GM18907 (cell line): ENCODE data around the gene PHLDB3.
"Not testable (repeated sequence)": the region's sequence is repeated elsewhere in the genome, so short reads cannot be mapped to it uniquely, and the experiment has no call there.

ENCODE experiments used
- ATAC-seq: cut with Tn5 transposase; IDR thresholded peaks from one replicate; pipeline ENCODE4 v1.9.1; 2021; ENCODE audit warnings: mild to moderate bottlenecking, moderate library complexity; ENCODE audit not compliant: unreplicated experiment

PHLDB3 gene

GRCh38 chr19:43504426-43505185 is at the start of gene PHLDB3:
TSS of gene PHLDB3 (minus strand) at chr19:43504746. CDS start at chr19:43504118, 628 bp downstream.
- ATAC-seq = peak; percentile 21

- ATAC-seq = no peak
These were observed 49.1 kb upstream of the PHLDB3 start for GRCh38 chr19:43553656-43554055.

- no peak for ATAC-seq
These were observed 48.1 kb upstream of the PHLDB3 start for GRCh38 chr19:43552616-43553015.

GRCh38 chr19:43552198-43552450 is 47.6 kb upstream of the PHLDB3 start:
- no peak for ATAC-seq

- no peak for ATAC-seq
These were observed 47.1 kb upstream of the PHLDB3 start for GRCh38 chr19:43551399-43552197.

- no peak for ATAC-seq
These were observed 44.2 kb upstream of the PHLDB3 start for GRCh38 chr19:43548706-43549105.

GRCh38 chr19:43547926-43548325 is 43.4 kb upstream of the PHLDB3 start:
- ATAC-seq = not testable (repeated sequence)

- ATAC-seq = no peak
These were observed 42.0 kb upstream of the PHLDB3 start for GRCh38 chr19:43546581-43546980.

GRCh38 chr19:43545981-43546380 is 41.4 kb upstream of the PHLDB3 start:
- no peak for ATAC-seq

GRCh38 chr19:43545276-43545675 is 40.7 kb upstream of the PHLDB3 start:
- no peak for ATAC-seq

GRCh38 chr19:43544077-43544476 is 39.5 kb upstream of the PHLDB3 start:
- ATAC-seq = no peak

GRCh38 chr19:43541920-43542650 is 37.5 kb upstream of the PHLDB3 start:
- ATAC-seq = no peak

GRCh38 chr19:43540381-43540780 is 35.8 kb upstream of the PHLDB3 start:
- ATAC-seq = no peak

GRCh38 chr19:43538922-43539321 is 34.4 kb upstream of the PHLDB3 start:
- ATAC-seq = no peak

GRCh38 chr19:43534816-43535761 is 30.5 kb upstream of the PHLDB3 start:
- ATAC-seq = no peak

GRCh38 chr19:43534305-43534815 is 29.8 kb upstream of the PHLDB3 start:
- ATAC-seq = no peak

- peak; percentile 58 for ATAC-seq
These were observed 29.2 kb upstream of the PHLDB3 start for GRCh38 chr19:43533546-43534304.

- peak; percentile 54 for ATAC-seq
These were observed 28.5 kb upstream of the PHLDB3 start, which contains the start of gene ZNF575 for GRCh38 chr19:43532962-43533545. TSS of gene ZNF575 (plus strand) at chr19:43533188. CDS start at chr19:43534423, 1,235 bp downstream.

GRCh38 chr19:43532571-43532961 is 28.0 kb upstream of the PHLDB3 start:
- ATAC-seq = peak; percentile 23
